OCI-M2 (cell line): ENCODE measurements around the gene CLIC5.

ENCODE experiments used
- DNase-seq: peaks from one replicate; lab custom pipeline; 2025; ENCODE audit not compliant: unreplicated experiment; lab: John Stamatoyannopoulos, UW

CLIC5 gene

GRCh38 chr6:46000905-46001304 is 14.8 kb downstream of the CLIC5 start:
- no peak for DNase-seq

- no peak for DNase-seq
Observed at GRCh38 chr6:45998524-45998923, 17.1 kb downstream of the CLIC5 start.

GRCh38 chr6:45997875-45998506 is 17.7 kb downstream of the CLIC5 start:
- no peak for DNase-seq

- no peak for DNase-seq
Observed at GRCh38 chr6:45991189-45991588, 24.5 kb downstream of the CLIC5 start.

GRCh38 chr6:45990162-45990561 is 25.5 kb downstream of the CLIC5 start:
- DNase-seq, result no peak

- DNase-seq, result no peak
Observed at GRCh38 chr6:45988635-45989034, 27.0 kb downstream of the CLIC5 start.

GRCh38 chr6:45987856-45988255 is 27.8 kb downstream of the CLIC5 start:
- DNase-seq, result no peak

- no peak for DNase-seq
Observed at GRCh38 chr6:45986746-45987274, 28.9 kb downstream of the CLIC5 start.

- no peak for DNase-seq
Observed at GRCh38 chr6:45984788-45985425, 30.8 kb downstream of the CLIC5 start.

GRCh38 chr6:45984347-45984746 is 31.3 kb downstream of the CLIC5 start:
- DNase-seq, result no peak

GRCh38 chr6:45983062-45983461 is 32.6 kb downstream of the CLIC5 start:
- DNase-seq, result no peak

GRCh38 chr6:45982280-45983036 is 33.2 kb downstream of the CLIC5 start:
- no peak for DNase-seq

- DNase-seq, result no peak
Observed at GRCh38 chr6:45981046-45981445, 34.6 kb downstream of the CLIC5 start.

GRCh38 chr6:45979311-45979710 is 36.3 kb downstream of the CLIC5 start:
- no peak for DNase-seq

- no peak for DNase-seq
Observed at GRCh38 chr6:45974596-45974995, 41.1 kb downstream of the CLIC5 start.

- DNase-seq, result no peak
Observed at GRCh38 chr6:45972795-45973503, 42.7 kb downstream of the CLIC5 start.

GRCh38 chr6:45971287-45971686 is 44.4 kb downstream of the CLIC5 start:
- DNase-seq, result no peak

- no peak for DNase-seq
Observed at GRCh38 chr6:45970326-45970725, 45.3 kb downstream of the CLIC5 start.

GRCh38 chr6:45969883-45970282 is 45.8 kb downstream of the CLIC5 start:
- no peak for DNase-seq

- DNase-seq, result no peak
Observed at GRCh38 chr6:45969026-45969425, 46.6 kb downstream of the CLIC5 start.

GRCh38 chr6:45967363-45967762 is 48.3 kb downstream of the CLIC5 start:
- DNase-seq, result no peak
